HG02623 (cell line): Measurements from ENCODE around the gene RPS4Y2.

Source experiments
- ATAC-seq: cut with Tn5 transposase; IDR thresholded peaks from one replicate; pipeline ENCODE4 v1.9.1; 2021; ENCODE audit warnings: moderate library complexity; ENCODE audit not compliant: unreplicated experiment

RPS4Y2 gene

DNA sequence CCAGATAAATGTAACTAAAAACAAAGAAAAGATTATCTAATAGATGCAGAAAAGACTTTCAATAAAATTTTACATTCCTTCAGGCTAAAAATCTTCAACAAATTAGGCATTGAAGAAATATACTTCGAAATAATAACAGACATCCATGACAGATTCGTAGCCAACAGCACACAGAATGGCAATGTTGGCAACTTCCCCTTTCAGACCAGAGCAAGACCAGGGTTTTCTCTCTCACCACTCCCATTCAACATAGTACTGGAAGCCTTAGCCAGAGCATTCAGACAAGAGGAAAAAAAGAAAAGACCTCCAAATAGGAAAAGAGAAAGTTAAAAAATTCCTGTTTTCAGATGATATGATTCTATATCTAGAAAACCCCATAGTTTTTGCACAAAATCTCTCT lies 61.2 kb downstream of the RPS4Y2 start:
- no peak for ATAC-seq
